A549 (cell line): Measurements from ENCODE around the gene BTBD16.

Experiments used
- CTCF ChIP-seq: fragments of >200 bp; sonication (Bioruptor Twin); formaldehyde crosslinking; IDR thresholded peaks from 3 replicates; pipeline ENCODE4 v1.5.1; 2016
- HOXB5 ChIP-seq: fragments of 250-450 bp; sonication (Bioruptor Pico); IDR thresholded peaks from 2 replicates; pipeline ENCODE4 v1.5.0; 2020; ENCODE audit warnings: mild to moderate bottlenecking, moderate library complexity
- JUN ChIP-seq, 2 experiments: fragments of >200 bp; sonication (Bioruptor Twin); formaldehyde crosslinking; IDR thresholded peaks; 2 replicates in 1 of 2; 3 replicates in 1 of 2; pipeline ENCODE4 v1.6.1; 2016 to 2017
- PHF8 ChIP-seq: fragments of 200-600 bp; sonication (generic); IDR thresholded peaks from 2 replicates; pipeline ENCODE4 v1.6.1; 2016; ENCODE audit warnings: low read depth, mild to moderate bottlenecking, antibody characterized with exemption, moderate library complexity, borderline replicate concordance
- POLR2A ChIP-seq: IDR thresholded peaks from 2 replicates; pipeline ENCODE4 v1.6.1; 2012; ENCODE audit warnings: mild to moderate bottlenecking, low read length
- TF ChIP-seq, protein P1 (sequence below): fragments of 200-600 bp; sonication (generic); IDR thresholded peaks from 2 replicates; pipeline ENCODE4 v1.6.1; 2016; ENCODE audit warnings: antibody characterized with exemption, mild to moderate bottlenecking, moderate library complexity

DNA sequence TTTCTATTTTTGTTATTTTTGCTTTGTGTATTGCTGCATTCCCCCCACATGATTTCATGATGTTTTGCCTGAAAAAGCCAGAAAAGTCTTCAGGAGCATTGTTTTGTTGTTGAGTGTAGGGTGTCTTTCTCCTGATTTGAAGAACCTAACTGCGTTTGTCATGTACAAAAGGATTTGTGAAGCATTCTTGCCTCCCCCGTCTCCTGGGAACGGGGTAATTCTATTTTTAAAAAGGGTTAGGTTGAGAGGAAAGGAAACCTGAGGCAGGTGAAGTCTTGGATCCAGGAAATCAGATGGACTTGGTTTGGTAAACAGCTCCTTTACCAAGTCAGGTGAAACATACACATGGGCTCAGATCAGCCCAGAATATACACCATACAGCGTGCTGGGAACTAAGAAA lies 26.0 kb upstream of the BTBD16 start:
- TF ChIP-seq, protein P1, sequence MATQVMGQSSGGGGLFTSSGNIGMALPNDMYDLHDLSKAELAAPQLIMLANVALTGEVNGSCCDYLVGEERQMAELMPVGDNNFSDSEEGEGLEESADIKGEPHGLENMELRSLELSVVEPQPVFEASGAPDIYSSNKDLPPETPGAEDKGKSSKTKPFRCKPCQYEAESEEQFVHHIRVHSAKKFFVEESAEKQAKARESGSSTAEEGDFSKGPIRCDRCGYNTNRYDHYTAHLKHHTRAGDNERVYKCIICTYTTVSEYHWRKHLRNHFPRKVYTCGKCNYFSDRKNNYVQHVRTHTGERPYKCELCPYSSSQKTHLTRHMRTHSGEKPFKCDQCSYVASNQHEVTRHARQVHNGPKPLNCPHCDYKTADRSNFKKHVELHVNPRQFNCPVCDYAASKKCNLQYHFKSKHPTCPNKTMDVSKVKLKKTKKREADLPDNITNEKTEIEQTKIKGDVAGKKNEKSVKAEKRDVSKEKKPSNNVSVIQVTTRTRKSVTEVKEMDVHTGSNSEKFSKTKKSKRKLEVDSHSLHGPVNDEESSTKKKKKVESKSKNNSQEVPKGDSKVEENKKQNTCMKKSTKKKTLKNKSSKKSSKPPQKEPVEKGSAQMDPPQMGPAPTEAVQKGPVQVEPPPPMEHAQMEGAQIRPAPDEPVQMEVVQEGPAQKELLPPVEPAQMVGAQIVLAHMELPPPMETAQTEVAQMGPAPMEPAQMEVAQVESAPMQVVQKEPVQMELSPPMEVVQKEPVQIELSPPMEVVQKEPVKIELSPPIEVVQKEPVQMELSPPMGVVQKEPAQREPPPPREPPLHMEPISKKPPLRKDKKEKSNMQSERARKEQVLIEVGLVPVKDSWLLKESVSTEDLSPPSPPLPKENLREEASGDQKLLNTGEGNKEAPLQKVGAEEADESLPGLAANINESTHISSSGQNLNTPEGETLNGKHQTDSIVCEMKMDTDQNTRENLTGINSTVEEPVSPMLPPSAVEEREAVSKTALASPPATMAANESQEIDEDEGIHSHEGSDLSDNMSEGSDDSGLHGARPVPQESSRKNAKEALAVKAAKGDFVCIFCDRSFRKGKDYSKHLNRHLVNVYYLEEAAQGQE, result no peak
- TF ChIP-seq JUN (IDR thresholded peaks at IDR 0.05) (no peak), CTCF (no peak), PHF8 (no peak), HOXB5 (CRISPR knock-in tag) (no peak), POLR2A (no peak)
